ENCODE data around the gene BID.
"Not testable (repeated sequence)": the region's sequence is repeated elsewhere in the genome, so short reads cannot be mapped to it uniquely, and the experiment has no call there.

The BID gene

DNA sequence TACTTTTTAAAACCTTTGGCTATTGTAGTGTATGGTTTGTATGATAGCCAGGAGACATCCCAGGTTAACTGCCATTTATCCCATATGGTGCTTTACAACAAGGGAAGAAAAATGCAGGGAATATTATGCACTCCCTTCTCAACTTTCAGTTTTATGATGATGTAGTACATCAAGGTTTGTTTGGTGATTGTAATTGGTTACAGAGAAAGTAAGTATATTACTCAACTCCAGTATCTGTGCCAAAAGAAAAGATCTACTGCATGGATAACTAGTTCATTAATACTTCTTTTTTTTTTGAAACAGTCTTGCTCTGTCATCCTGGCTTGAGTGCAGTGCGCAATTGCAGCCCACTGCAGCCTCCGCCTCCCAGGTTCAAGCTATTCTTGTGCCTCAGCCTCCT, 70.5 kb downstream of the BID start:
- DNase-seq (ENCODE audit: low read depth, low spot score) = no peak

DNA sequence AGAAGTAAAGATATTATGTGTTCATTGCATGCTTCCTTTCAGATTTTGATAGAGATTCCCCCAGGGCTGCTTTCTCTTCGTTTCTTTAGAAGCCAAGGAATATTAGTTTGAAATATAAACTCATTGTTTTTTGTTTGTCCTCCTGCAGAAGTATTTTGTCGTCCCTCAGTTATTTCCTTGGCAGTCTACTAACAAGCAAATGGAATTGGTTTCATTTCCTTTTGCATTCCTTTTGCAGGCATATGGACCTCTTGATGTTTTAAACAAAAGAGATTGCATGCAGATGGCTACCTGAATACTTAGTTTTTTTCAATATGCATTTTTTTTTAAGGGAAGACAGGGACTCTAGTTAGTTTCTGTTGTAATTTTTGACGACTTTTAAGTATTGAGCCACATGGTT, 73.5 kb downstream of the BID start:
- DNase-seq (ENCODE audit: low read depth, low spot score) = no peak

- no peak for DNase-seq (ENCODE audit: low read depth, low spot score)
Measured at GRCh38 chr22:17699696-17700340, 74.5 kb downstream of the BID start.

DNA sequence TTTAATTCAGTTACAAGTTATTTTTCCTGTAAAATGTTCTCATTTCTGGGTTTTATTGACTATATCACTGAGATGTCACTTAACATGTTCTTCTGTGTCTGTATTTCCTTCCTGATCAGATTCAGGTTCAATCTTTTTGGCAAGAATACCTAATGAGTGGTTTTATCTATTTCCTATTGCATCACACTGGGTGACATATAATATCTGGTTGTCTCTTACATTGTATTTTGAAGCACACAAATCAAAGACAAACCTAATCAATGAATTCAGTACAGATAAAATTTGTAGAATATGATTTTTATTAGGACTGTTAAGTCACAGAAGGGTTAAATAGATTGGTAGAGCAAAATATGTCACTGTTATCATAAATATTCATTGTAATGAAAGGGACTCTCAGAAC, 75.3 kb downstream of the BID start:
- no peak for DNase-seq (ENCODE audit: low read depth, low spot score)

- DNase-seq (ENCODE audit: low read depth, low spot score) = not testable (repeated sequence)
Measured at GRCh38 chr22:17698276-17698675, 76.0 kb downstream of the BID start.

DNA sequence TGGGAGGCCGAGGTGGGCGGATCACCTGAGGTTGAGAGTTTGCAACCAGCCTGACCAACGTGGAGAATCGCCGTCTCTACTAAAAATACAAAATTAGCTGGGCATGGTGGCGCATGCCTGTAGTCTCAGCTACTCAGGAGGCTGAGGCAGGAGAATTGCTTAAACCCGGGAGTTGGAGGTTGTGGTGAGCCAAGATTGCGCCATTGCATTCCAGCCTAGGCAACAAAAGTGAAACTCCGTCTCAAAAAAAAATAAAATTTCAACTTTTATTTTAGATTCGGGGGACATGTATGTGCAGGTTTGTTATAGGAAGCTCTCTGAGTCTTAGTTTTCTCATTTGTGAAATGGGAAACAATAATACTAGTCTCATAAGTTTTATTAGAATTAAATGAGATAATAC, 77.1 kb downstream of the BID start:
- DNase-seq (ENCODE audit: low read depth, low spot score) = not testable (repeated sequence)

GRCh38 chr22:17695986-17696385, 78.3 kb downstream of the BID start:
- no peak for DNase-seq (ENCODE audit: low read depth, low spot score)

DNA sequence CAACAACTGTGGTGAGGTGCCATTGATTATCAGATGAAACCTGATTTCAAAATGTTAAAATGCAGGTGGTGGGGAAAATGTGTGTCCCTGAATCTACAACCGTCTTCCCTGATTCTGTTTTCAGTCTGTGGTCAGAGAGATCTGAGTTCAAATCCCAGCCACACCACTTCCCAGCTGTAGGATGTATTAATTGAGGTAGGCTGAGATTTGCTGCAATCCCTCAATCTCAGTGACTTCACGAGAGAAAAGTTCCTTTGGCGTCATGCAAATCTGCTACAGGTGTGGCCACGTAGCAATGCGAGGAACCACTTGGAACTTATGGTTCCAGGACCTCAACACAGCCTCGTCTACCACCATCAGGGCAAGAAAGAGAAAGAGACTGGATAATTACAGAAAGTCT, 79.5 kb downstream of the BID start:
- no peak for DNase-seq (ENCODE audit: low read depth, low spot score)

DNA sequence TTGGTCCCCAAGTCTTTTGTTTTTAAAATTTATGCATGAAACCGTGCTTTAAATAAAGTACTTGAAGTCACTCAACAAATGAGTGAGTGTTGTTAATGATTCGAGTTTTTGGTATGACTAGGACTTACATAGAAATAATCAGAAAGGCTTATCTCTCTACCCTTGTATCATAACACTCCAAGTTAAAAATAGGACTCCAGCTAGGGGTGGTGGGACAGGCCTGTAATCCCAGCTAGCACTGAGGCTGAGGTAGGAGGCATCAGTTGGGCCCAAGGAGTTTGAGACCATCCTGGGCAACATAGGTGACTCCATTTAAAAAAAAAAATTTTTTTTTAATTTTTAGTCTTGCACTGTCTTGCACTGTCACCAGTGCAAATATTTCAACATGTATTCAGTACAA, 80.1 kb downstream of the BID start:
- DNase-seq (ENCODE audit: low read depth, low spot score) = no peak

- no peak for DNase-seq (ENCODE audit: low read depth, low spot score)
Measured at GRCh38 chr22:17692841-17693240, 81.4 kb downstream of the BID start.

DNA sequence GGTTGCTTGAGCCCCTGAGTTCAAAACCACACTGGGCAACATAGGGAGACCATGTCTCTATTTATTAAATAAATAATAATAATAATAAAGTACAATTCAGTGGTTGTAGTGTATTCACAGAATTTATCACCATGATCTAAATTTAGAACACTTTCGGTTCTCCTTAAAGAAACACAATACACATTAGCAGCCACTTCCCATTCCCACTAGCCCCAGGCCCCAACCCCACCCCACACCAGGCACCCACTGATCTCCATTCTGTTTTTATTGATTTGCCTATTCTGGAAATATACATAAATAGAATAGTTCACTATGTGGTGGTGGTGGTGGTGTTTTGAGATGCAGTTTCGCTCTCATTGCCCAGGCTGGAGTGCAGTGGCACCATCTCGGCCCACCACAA, 90.0 kb downstream of the BID start:
- no peak for DNase-seq (ENCODE audit: low read depth, low spot score)
